Hepatocyte (in vitro differentiated cells): ENCODE results near the gene CCDC3. TPM values are rescaled to one million over a fixed set of nuclear protein-coding genes. Genes with fewer than 3 reads are reported as not detected.

ENCODE experiments used
- DNase-seq: peaks from one replicate; pipeline ENCODE4 v3.0.0-alpha.2; 2016; ENCODE audit warnings: low spot score
- H2AFZ ChIP-seq: fragments of 200-600 bp; sonication (generic); 2 replicates; pipeline ENCODE4 v1.6.0; 2016; ENCODE audit warnings: antibody characterized with exemption, mild to moderate bottlenecking
- H3K27ac ChIP-seq: fragments of 200-600 bp; sonication (generic); 2 replicates; pipeline ENCODE4 v1.5.1; 2016; ENCODE audit warnings: mild to moderate bottlenecking
- H3K27me3 ChIP-seq: fragments of 200-600 bp; sonication (generic); 2 replicates; pipeline ENCODE4 v1.6.1; 2016
- H3K36me3 ChIP-seq: fragments of 200-600 bp; sonication (generic); replicated peaks from 2 replicates; pipeline ENCODE4 v1.5.1; 2016; ENCODE audit warnings: low read depth; ENCODE audit not compliant: insufficient read depth
- H3K4me1 ChIP-seq: fragments of 200-600 bp; sonication (generic); 2 replicates; pipeline ENCODE4 v1.5.1; 2016; ENCODE audit warnings: mild to moderate bottlenecking, moderate library complexity; ENCODE audit not compliant: insufficient read depth
- H3K4me2 ChIP-seq: fragments of 200-600 bp; sonication (generic); 2 replicates; pipeline ENCODE4 v1.6.0; 2016
- H3K4me3 ChIP-seq: fragments of 200-600 bp; sonication (generic); 2 replicates; pipeline ENCODE4 v1.5.1; 2016; ENCODE audit warnings: mild to moderate bottlenecking
- H3K79me2 ChIP-seq: fragments of 200-600 bp; sonication (generic); 2 replicates; pipeline ENCODE4 v1.6.0; 2017; ENCODE audit warnings: mild to moderate bottlenecking
- H3K9me2 ChIP-seq: fragments of 200-600 bp; sonication (generic); replicated peaks from 2 replicates; pipeline ENCODE4 v1.6.0; 2017; ENCODE audit warnings: mild to moderate bottlenecking; ENCODE audit not compliant: insufficient read depth
- H3K9me3 ChIP-seq: fragments of 200-600 bp; sonication (generic); 2 replicates; pipeline ENCODE4 v1.5.1; 2016; ENCODE audit warnings: low read depth, mild to moderate bottlenecking
- H4K20me1 ChIP-seq: fragments of 200-600 bp; sonication (generic); 2 replicates; pipeline ENCODE4 v1.6.0; 2016; ENCODE audit warnings: mild to moderate bottlenecking; ENCODE audit not compliant: insufficient read depth, poor library complexity, severe bottlenecking
- EZH2 ChIP-seq: fragments of 200-600 bp; sonication (generic); IDR thresholded peaks from 2 replicates; pipeline ENCODE4 v1.6.1; 2016; ENCODE audit warnings: antibody characterized with exemption, mild to moderate bottlenecking, borderline replicate concordance
- EZH2phosphoT487 ChIP-seq: fragments of 200-600 bp; sonication (generic); IDR thresholded peaks from one replicate; pipeline ENCODE4 v1.6.1; 2018; ENCODE audit warnings: antibody characterized with exemption, mild to moderate bottlenecking, low read depth, moderate library complexity; ENCODE audit not compliant: unreplicated experiment, severe bottlenecking
- WGBS: methylation state at CpG from one replicate; pipeline ENCODE4 v1.1.6; 2016; ENCODE audit warnings: low lambda C conversion rate; ENCODE audit errors: missing lambda C conversion rate; 5-methylcytosine and 5-hydroxymethylcytosine counted together
- polyA plus RNA-seq: library from polyadenylated mRNA; unstranded; fragments of >200 nt; fragmentation: Nextera tagmentation; extraction: Ambion mirVana; gene quantifications from 2 replicates; pipeline ENCODE4 v1.2.1, GENCODE V29; 2016
- total RNA-seq: library from RNA; depleted of rRNA; stranded (reverse); fragments of >200 nt; gene quantifications from 2 replicates; pipeline ENCODE4 v1.2.3, GENCODE V29; 2014
- TF ChIP-seq, protein P1 (sequence below): fragments of 200-600 bp; sonication (generic); IDR thresholded peaks from 2 replicates; pipeline ENCODE4 v1.5.1; 2016; ENCODE audit warnings: antibody characterized with exemption, mild to moderate bottlenecking; ENCODE audit not compliant: poor library complexity

CCDC3 gene
- total and polyA plus RNA-seq, 2 experiments from 2014 or later = 10.4 to 10.5 TPM

DNA sequence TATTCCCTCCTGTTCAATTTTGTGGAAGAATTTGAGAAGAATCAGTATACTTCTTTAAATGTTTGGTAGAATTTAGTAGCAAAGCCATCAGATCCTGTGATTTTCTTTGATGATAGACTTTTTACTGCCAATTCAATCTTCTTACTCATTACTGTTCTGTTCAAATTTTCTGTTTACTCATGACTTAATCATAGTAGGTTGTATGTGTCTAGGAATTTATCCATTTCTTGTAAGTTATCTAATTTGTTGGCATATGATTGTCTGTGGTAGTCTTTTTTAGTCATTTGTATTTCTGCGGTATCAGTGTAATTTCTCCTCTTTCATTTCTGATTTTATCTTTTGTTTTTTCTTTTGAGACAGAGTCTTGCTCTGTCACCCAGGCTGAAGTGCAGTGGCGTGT, 87.4 kb downstream of the CCDC3 start:
- H3K79me2 ChIP-seq = no peaks in the 10 kb centered on the region
- H3K9me2 ChIP-seq = no peaks in the 10 kb centered on the region
- H2AFZ ChIP-seq = no peak overlapping the region
- H3K36me3 ChIP-seq = no peaks in the 10 kb centered on the region
- TF ChIP-seq EZH2 (no peak), EZH2phosphoT487 (no peak)
- TF ChIP-seq, protein P1, sequence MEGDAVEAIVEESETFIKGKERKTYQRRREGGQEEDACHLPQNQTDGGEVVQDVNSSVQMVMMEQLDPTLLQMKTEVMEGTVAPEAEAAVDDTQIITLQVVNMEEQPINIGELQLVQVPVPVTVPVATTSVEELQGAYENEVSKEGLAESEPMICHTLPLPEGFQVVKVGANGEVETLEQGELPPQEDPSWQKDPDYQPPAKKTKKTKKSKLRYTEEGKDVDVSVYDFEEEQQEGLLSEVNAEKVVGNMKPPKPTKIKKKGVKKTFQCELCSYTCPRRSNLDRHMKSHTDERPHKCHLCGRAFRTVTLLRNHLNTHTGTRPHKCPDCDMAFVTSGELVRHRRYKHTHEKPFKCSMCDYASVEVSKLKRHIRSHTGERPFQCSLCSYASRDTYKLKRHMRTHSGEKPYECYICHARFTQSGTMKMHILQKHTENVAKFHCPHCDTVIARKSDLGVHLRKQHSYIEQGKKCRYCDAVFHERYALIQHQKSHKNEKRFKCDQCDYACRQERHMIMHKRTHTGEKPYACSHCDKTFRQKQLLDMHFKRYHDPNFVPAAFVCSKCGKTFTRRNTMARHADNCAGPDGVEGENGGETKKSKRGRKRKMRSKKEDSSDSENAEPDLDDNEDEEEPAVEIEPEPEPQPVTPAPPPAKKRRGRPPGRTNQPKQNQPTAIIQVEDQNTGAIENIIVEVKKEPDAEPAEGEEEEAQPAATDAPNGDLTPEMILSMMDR = no peak
- no peaks in the 10 kb centered on the region for H3K4me1 ChIP-seq
- DNase-seq = no peak
- no peak overlapping the region for H3K27ac ChIP-seq
- H3K4me2 ChIP-seq = no peak overlapping the region
- H3K9me3 ChIP-seq = no peaks in the 10 kb centered on the region
- no peak overlapping the region for H3K4me3 ChIP-seq
- no peaks in the 10 kb centered on the region for H3K27me3 ChIP-seq
- WGBS = 84% methylated on average over 2 of the region's 2 CpGs
- no peaks in the 10 kb centered on the region for H4K20me1 ChIP-seq

- WGBS = 93% methylated on average over 3 of the region's 3 CpGs
- DNase-seq = no peak
- H4K20me1 ChIP-seq = no peaks in the 10 kb centered on the region
These were observed 89.7 kb downstream of the CCDC3 start for GRCh38 chr10:12911795-12912194.

DNA sequence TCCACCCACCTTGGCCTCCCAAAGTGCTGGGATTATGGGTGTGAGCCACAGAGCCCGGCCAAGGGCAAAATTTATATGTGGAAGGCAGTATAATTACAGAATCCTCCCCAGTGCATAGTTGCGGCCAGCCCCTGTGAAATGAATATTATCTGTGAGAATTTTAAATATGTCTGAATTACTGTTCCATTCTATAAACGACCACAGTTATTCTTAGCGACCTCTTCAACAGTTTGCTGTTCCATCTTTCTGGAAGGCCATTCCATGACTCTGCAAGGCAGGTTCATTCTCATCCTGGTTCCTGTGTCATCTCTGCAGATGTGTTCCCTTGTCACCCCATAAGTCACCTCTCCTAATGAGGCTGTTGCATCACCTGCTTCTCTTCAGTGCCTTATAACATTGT, 90.7 kb downstream of the CCDC3 start:
- no peaks in the 10 kb centered on the region for H3K36me3 ChIP-seq
- no peaks in the 10 kb centered on the region for H3K9me3 ChIP-seq
- H3K9me2 ChIP-seq = no peaks in the 10 kb centered on the region
- DNase-seq = no peak
- H3K4me1 ChIP-seq = no peaks in the 10 kb centered on the region
- no peak overlapping the region for H3K27ac ChIP-seq
- H3K4me2 ChIP-seq = no peak overlapping the region
- no peaks in the 10 kb centered on the region for H3K27me3 ChIP-seq
- H3K4me3 ChIP-seq = no peak overlapping the region
- no peaks in the 10 kb centered on the region for H4K20me1 ChIP-seq
- no peak for TF ChIP-seq EZH2
- TF ChIP-seq EZH2phosphoT487 = no peak
- TF ChIP-seq, protein P1 = no peak
- 95% methylated on average over 4 of the region's 4 CpGs for WGBS
- H2AFZ ChIP-seq = no peak overlapping the region
- no peaks in the 10 kb centered on the region for H3K79me2 ChIP-seq

More at GRCh38 chr10:12911795-12912194, 89.7 kb downstream of the CCDC3 start:
- Histone ChIP-seq H3K4me1 (no peaks in the 10 kb centered on the region), H3K36me3 (no peaks in the 10 kb centered on the region), H3K4me2 (no peak overlapping the region), H3K4me3 (no peak overlapping the region), H3K27me3 (no peaks in the 10 kb centered on the region), H2AFZ (no peak overlapping the region), H3K27ac (no peak overlapping the region), H3K79me2 (no peaks in the 10 kb centered on the region), H3K9me2 (no peaks in the 10 kb centered on the region), H3K9me3 (no peaks in the 10 kb centered on the region)
- no peak for TF ChIP-seq EZH2
- TF ChIP-seq, protein P1 = no peak
- TF ChIP-seq EZH2phosphoT487 = no peak

DNA sequence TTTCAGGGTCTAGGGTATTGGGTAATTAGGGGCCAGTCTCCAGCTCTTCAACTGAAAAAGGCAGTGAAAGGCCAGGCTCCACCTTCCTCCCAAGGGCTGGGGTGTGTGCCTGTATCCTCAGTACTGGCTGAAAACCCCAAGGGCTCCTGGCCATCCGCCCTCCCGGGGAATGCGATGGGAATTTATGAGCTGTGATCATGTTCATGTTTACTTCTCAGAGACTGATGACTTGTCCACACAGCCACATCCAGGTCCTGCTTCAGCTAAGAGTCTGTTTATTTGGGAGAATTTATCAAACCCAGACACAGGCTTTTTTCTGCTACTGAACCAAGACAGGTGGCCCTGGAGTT, 91.7 kb downstream of the CCDC3 start:
- H3K9me2 ChIP-seq = no peaks in the 10 kb centered on the region
- H3K4me2 ChIP-seq = no peak overlapping the region
- no peaks in the 10 kb centered on the region for H3K36me3 ChIP-seq
- H2AFZ ChIP-seq = no peak overlapping the region
- H3K4me1 ChIP-seq = no peaks in the 10 kb centered on the region
- H3K4me3 ChIP-seq = no peak overlapping the region
- H3K27me3 ChIP-seq = no peaks in the 10 kb centered on the region
- no peak for TF ChIP-seq EZH2
- no peaks in the 10 kb centered on the region for H3K79me2 ChIP-seq
- no peaks in the 10 kb centered on the region for H3K9me3 ChIP-seq
- DNase-seq = peak; percentile 42
- WGBS = 41% methylated on average over 3 of the region's 3 CpGs
- H3K27ac ChIP-seq = no peak overlapping the region
- H4K20me1 ChIP-seq = no peaks in the 10 kb centered on the region
